SK-N-SH (cell line): ENCODE results near the gene PSMG4. TPM values are rescaled to one million over a fixed set of nuclear protein-coding genes. Genes with fewer than 3 reads are reported as not detected.

Experiments used
- CTCF ChIA-PET: fragments of 300-600, 350-600 bp; formaldehyde crosslinking; extraction: SDS; loops from one replicate; lab custom pipeline; 2021; lab: Yijun Ruan, JAX
- POLR2A ChIA-PET: fragments of 350-600 bp; sonication (Branson Sonifier 250); formaldehyde crosslinking; extraction: SDS; loops from one replicate; lab custom pipeline; 2020; ENCODE audit warnings: antibody characterized with exemption, inconsistent platforms; lab: Yijun Ruan, JAX
- DNase-seq: peaks from one replicate; pipeline ENCODE4 v3.0.0; 2012
- H2AFZ ChIP-seq: fragments of 200-600 bp; sonication (generic); 2 replicates; pipeline ENCODE4 v1.8.1; 2016; ENCODE audit warnings: antibody characterized with exemption, mild to moderate bottlenecking, low read depth
- H3F3A ChIP-seq: fragments of 200-600 bp; sonication (generic); replicated peaks from 2 replicates; pipeline ENCODE3; 2016; ENCODE audit warnings: antibody characterized with exemption, mild to moderate bottlenecking; ENCODE audit not compliant: insufficient read depth
- H3K27ac ChIP-seq, 2 experiments: fragments of 200-500 bp in 1 of 2; fragments of 200-600 bp in 1 of 2; sonication (Bioruptor generic) in 1 of 2; sonication (generic), shearing (Covaris generic) in 1 of 2; 2 replicates each; pipeline versions ENCODE4 v1.5.1 to v1.6.1; 2014 to 2016; ENCODE audit warnings: low read depth in 2 of 2, inconsistent platforms in 1 of 2, low read length in 1 of 2, mild to moderate bottlenecking in 1 of 2, mixed read lengths in 1 of 2
- H3K27me3 ChIP-seq: fragments of 200-600 bp; sonication (generic), shearing (Covaris generic); 2 replicates; pipeline ENCODE4 v1.6.1; 2016; ENCODE audit warnings: mixed run types; ENCODE audit not compliant: insufficient read depth
- H3K36me3 ChIP-seq, 2 experiments: fragments of 200-500 bp in 1 of 2; fragments of 200-600 bp in 1 of 2; sonication (Bioruptor generic) in 1 of 2; sonication (generic) in 1 of 2; replicated peaks in 1 of 2; 2 replicates each; pipeline versions ENCODE3 to v1.5.1; 2014 to 2016; ENCODE audit warnings: low read length in 1 of 2, mild to moderate bottlenecking in 1 of 2; ENCODE audit not compliant: insufficient read depth in 2 of 2, control insufficient read depth in 1 of 2
- H3K4me1 ChIP-seq, 2 experiments: fragments of 200-500 bp in 1 of 2; fragments of 200-600 bp in 1 of 2; sonication (Bioruptor generic) in 1 of 2; sonication (generic), shearing (Covaris generic) in 1 of 2; 2 replicates each; pipeline versions ENCODE4 v1.5.1 to v1.6.1; 2014 to 2016; ENCODE audit warnings: low read depth in 1 of 2, low read length in 1 of 2, mixed run types in 1 of 2; ENCODE audit not compliant: insufficient read depth in 2 of 2, control insufficient read depth in 1 of 2
- H3K4me2 ChIP-seq: fragments of 200-600 bp; sonication (generic), shearing (Covaris generic); 2 replicates; pipeline ENCODE4 v1.6.1; 2017; ENCODE audit warnings: mixed run types
- H3K4me3 ChIP-seq, 2 experiments: fragments of 200-500 bp in 1 of 2; fragments of 200-600 bp in 1 of 2; sonication (Bioruptor generic) in 1 of 2; sonication (generic), shearing (Covaris generic) in 1 of 2; 2 replicates each; pipeline versions ENCODE4 v1.5.1 to v1.8.1; 2014 to 2016; ENCODE audit warnings: low read depth in 2 of 2, inconsistent platforms in 1 of 2, low read length in 1 of 2, mild to moderate bottlenecking in 1 of 2, mixed read lengths in 1 of 2, moderate library complexity in 1 of 2
- H3K79me2 ChIP-seq: fragments of 200-600 bp; sonication (generic); 2 replicates; pipeline ENCODE4 v1.8.1; 2017; ENCODE audit warnings: mild to moderate bottlenecking; ENCODE audit not compliant: insufficient read depth
- H3K9ac ChIP-seq: fragments of 200-600 bp; sonication (generic); 2 replicates; pipeline ENCODE4 v1.6.1; 2017; ENCODE audit warnings: mixed run types
- H3K9me2 ChIP-seq: fragments of 200-600 bp; sonication (generic); 2 replicates; pipeline ENCODE4 v1.6.1; 2017; ENCODE audit warnings: mixed run types
- H3K9me3 ChIP-seq: fragments of 200-600 bp; sonication (generic); 2 replicates; pipeline ENCODE4 v1.6.1; 2017; ENCODE audit warnings: mixed run types, mild to moderate bottlenecking, moderate library complexity
- H4K20me1 ChIP-seq: fragments of 200-600 bp; sonication (generic); 2 replicates; pipeline ENCODE4 v1.6.1; 2017; ENCODE audit warnings: mild to moderate bottlenecking, mixed run types; ENCODE audit not compliant: insufficient read depth
- EP300 ChIP-seq, 2 experiments: IDR thresholded peaks; 2 replicates each; pipeline versions ENCODE4 v1.4.0 to v1.6.1; 2012; ENCODE audit warnings: borderline replicate concordance in 1 of 2, low read depth in 1 of 2, low read length in 1 of 2
- EZH2phosphoT487 ChIP-seq: fragments of 200-600 bp; sonication (generic); IDR thresholded peaks from 2 replicates; pipeline ENCODE4 v1.6.1; 2017; ENCODE audit warnings: low read depth, mixed run types, mild to moderate bottlenecking, antibody characterized with exemption, moderate library complexity, borderline replicate concordance
- FOSL2 ChIP-seq: IDR thresholded peaks from 2 replicates; pipeline ENCODE4 v1.4.0; 2012; ENCODE audit warnings: low read depth, mild to moderate bottlenecking, moderate library complexity, borderline replicate concordance
- GABPA ChIP-seq: IDR thresholded peaks from 2 replicates; pipeline ENCODE4 v1.4.0; 2012; ENCODE audit warnings: low read depth, mild to moderate bottlenecking
- GATA2 ChIP-seq: sonication (generic); formaldehyde crosslinking; IDR thresholded peaks from 2 replicates; pipeline ENCODE4 v1.5.0; 2020; ENCODE audit warnings: mild to moderate bottlenecking, missing genetic modification reagents
- IRF3 ChIP-seq: fragments of 150-350 bp; IDR thresholded peaks from 2 replicates; pipeline ENCODE4 v1.6.1; 2016; ENCODE audit warnings: mild to moderate bottlenecking, low read depth, low read length
- JUND ChIP-seq: IDR thresholded peaks from 2 replicates; pipeline ENCODE4 v1.4.0; 2012
- MAX ChIP-seq: IDR thresholded peaks from 2 replicates; pipeline ENCODE4 v1.4.0; 2012; ENCODE audit warnings: low read depth
- MEF2A ChIP-seq: IDR thresholded peaks from 2 replicates; pipeline ENCODE4 v1.4.0; 2012; ENCODE audit warnings: low read depth, borderline replicate concordance
- NFIC ChIP-seq: IDR thresholded peaks from 2 replicates; pipeline ENCODE4 v1.4.0; 2012; ENCODE audit warnings: borderline replicate concordance
- NRF1 ChIP-seq: IDR thresholded peaks from 2 replicates; pipeline ENCODE4 v1.6.1; 2012; ENCODE audit warnings: low read depth, mild to moderate bottlenecking, low read length
- RAD21 ChIP-seq: IDR thresholded peaks from 2 replicates; pipeline ENCODE4 v1.6.1; 2012; ENCODE audit warnings: mild to moderate bottlenecking, low read length
- RCOR1 ChIP-seq: fragments of 150-350 bp; IDR thresholded peaks from 2 replicates; pipeline ENCODE4 v1.6.1; 2017; ENCODE audit warnings: antibody characterized with exemption, low read length
- RFX5 ChIP-seq: IDR thresholded peaks from 2 replicates; pipeline ENCODE4 v1.6.1; 2012; ENCODE audit warnings: mild to moderate bottlenecking, improper control_type of control experiment, low read length
- SIN3A ChIP-seq: IDR thresholded peaks from 2 replicates; pipeline ENCODE4 v1.6.1; 2012; ENCODE audit warnings: low read depth, mild to moderate bottlenecking, low read length, moderate library complexity, borderline replicate concordance
- TAF1 ChIP-seq: IDR thresholded peaks from 2 replicates; pipeline ENCODE4 v1.6.1; 2012; ENCODE audit warnings: low read depth, mild to moderate bottlenecking, low read length, moderate library complexity, borderline replicate concordance
- TEAD4 ChIP-seq: IDR thresholded peaks from 2 replicates; pipeline ENCODE4 v1.4.0; 2012; ENCODE audit warnings: mild to moderate bottlenecking, borderline replicate concordance; ENCODE audit not compliant: insufficient read depth
- USF1 ChIP-seq: IDR thresholded peaks from 2 replicates; pipeline ENCODE4 v1.4.0; 2012; ENCODE audit warnings: low read depth, borderline replicate concordance
- YY1 ChIP-seq: IDR thresholded peaks from 2 replicates; pipeline ENCODE4 v1.4.0; 2012; ENCODE audit warnings: low read depth, mild to moderate bottlenecking
- ZBTB33 ChIP-seq: IDR thresholded peaks from 2 replicates; pipeline ENCODE4 v1.4.0; 2012; ENCODE audit warnings: low read depth, borderline replicate concordance
- WGBS: methylation state at CpG from one replicate; pipeline ENCODE4 v1.1.6; 2017; ENCODE audit warnings: low lambda C conversion rate; 5-methylcytosine and 5-hydroxymethylcytosine counted together
- polyA plus RNA-seq, 3 experiments: library from polyadenylated mRNA; depleted of rRNA; stranded (reverse); fragments of >200 nt; gene quantifications; 2 replicates each; pipeline ENCODE4 v1.2.3, GENCODE V29; 2012

The PSMG4 gene
- polyA plus RNA-seq, 1 of the 3 experiments (the other 2 are of a cell fraction) = 61.3 TPM

- TF ChIP-seq IRF3 = no peak
- TF ChIP-seq GABPA = no peak
- peak; percentile 76 for TF ChIP-seq JUND
- no peak; the same call in 1 of the 2 replicates for TF ChIP-seq ZBTB33
- peak; percentile 26 for TF ChIP-seq YY1
- no peak for TF ChIP-seq SIN3A
- TF ChIP-seq FOSL2 = peak; percentile 79
- peak in 1 of 2 experiments; percentile 35; a peak in 1 of 4 replicates for TF ChIP-seq EP300 (IDR thresholded peaks at IDR 0.05; ENCODE audit: borderline replicate concordance in 1 of 2, low read depth in 1 of 2, low read length in 1 of 2)
- no peak for TF ChIP-seq RCOR1
Measured at GRCh38 chr6:3247255-3248146, 11.2 kb upstream of the PSMG4 start (continued).

- Histone ChIP-seq H3K9me3 (no peaks in the 10 kb centered on the region), H3K4me2 (no peak overlapping the region), H2AFZ (no peak overlapping the region), H3K9ac (no peak overlapping the region), H3K4me3 (no peak overlapping the region), H3K79me2 (no peaks in the 10 kb centered on the region), H3F3A (peaks cover 16% of the 10 kb centered on the region), H3K27ac (no peak overlapping the region), H3K4me1 (peaks cover 15 to 18% of the 10 kb centered on the region in 2 experiments), H3K9me2 (no peaks in the 10 kb centered on the region), H3K36me3 (no peaks in the 10 kb centered on the region), H4K20me1 (no peaks in the 10 kb centered on the region), H3K27me3 (no peaks in the 10 kb centered on the region)
- CTCF ChIA-PET = interaction anchor here (0.9 to 5.8 kb wide), 8 partner anchors 10 to 130 kb away, joined by 3 to 48 read pairs (median 4); partner anchors contain the start of genes BPHL and PSMG4
- TF ChIP-seq MEF2A = no peak
- no peak for TF ChIP-seq EZH2phosphoT487
- TF ChIP-seq YY1 = no peak
- no peak for TF ChIP-seq GATA2 (CRISPR knock-in tag)
- no peak for TF ChIP-seq IRF3
- no peak for TF ChIP-seq SIN3A
- no peak for TF ChIP-seq TAF1
- TF ChIP-seq RAD21 = no peak
- TF ChIP-seq NFIC = no peak
- TF ChIP-seq NRF1 = no peak
- TF ChIP-seq USF1 = no peak
- TF ChIP-seq MAX = no peak
- no peak for TF ChIP-seq EP300 (IDR thresholded peaks at IDR 0.05; ENCODE audit: borderline replicate concordance in 1 of 2, low read depth in 1 of 2, low read length in 1 of 2)
- TF ChIP-seq RFX5 = no peak
- no peak for TF ChIP-seq GABPA
- no peak for TF ChIP-seq TEAD4
- 94% methylated on average over 3 of the region's 3 CpGs for WGBS
- no peak for DNase-seq
- POLR2A ChIA-PET = interaction anchor here (6.5 kb wide), 1 partner anchor 20 kb away, joined by 88 read pairs; no protein-coding TSS in a partner anchor
Measured at GRCh38 chr6:3249821-3250220, 8.9 kb upstream of the PSMG4 start.
